HL-60 (cell line): ENCODE measurements around the gene OR4X2.

ENCODE experiments used
- DNase-seq, 2 experiments: peaks; one replicate each; pipeline ENCODE4 v3.0.0-alpha.2; 2010 to 2020; ENCODE audit warnings: low read depth in 1 of 2, low spot score in 1 of 2
- H3K27ac ChIP-seq: fragments of 250-450 bp; sonication (Bioruptor Pico); replicated peaks from 2 replicates; pipeline ENCODE4 v1.5.1; 2020; ENCODE audit warnings: mild to moderate bottlenecking, moderate library complexity
- H3K27me3 ChIP-seq: fragments of 250-450 bp; sonication (Bioruptor Pico); 2 replicates; pipeline ENCODE4 v1.5.1; 2021; ENCODE audit warnings: mild to moderate bottlenecking, moderate library complexity; ENCODE audit not compliant: insufficient read depth, poor library complexity, severe bottlenecking
- H3K4me3 ChIP-seq: replicated peaks from 2 replicates; pipeline ENCODE4 v1.5.1; 2011; ENCODE audit warnings: mild to moderate bottlenecking, control low read depth, low read length; ENCODE audit not compliant: insufficient read depth
- CTCF ChIP-seq: IDR thresholded peaks from one replicate; pipeline ENCODE4 v1.5.1; 2011; ENCODE audit warnings: low read length, control low read depth, inconsistent platforms; ENCODE audit not compliant: insufficient read depth
- GABPA ChIP-seq: IDR thresholded peaks from 2 replicates; pipeline ENCODE4 v1.6.1; 2012; ENCODE audit warnings: low read depth
- POLR2AphosphoS5 ChIP-seq: IDR thresholded peaks from 2 replicates; pipeline ENCODE4 v1.6.1; 2012; ENCODE audit warnings: low read depth
- REST ChIP-seq: IDR thresholded peaks from 2 replicates; pipeline ENCODE4 v1.6.1; 2012; ENCODE audit warnings: low read depth; ENCODE audit not compliant: insufficient replicate concordance
- SPI1 ChIP-seq: IDR thresholded peaks from 2 replicates; pipeline ENCODE4 v1.6.1; 2012; ENCODE audit warnings: low read depth, mild to moderate bottlenecking, borderline replicate concordance
- long read RNA-seq: library from polyadenylated mRNA; unstranded; transcript quantifications from one replicate; pipeline ENCODE4 v2.0.0, GENCODE V29; 2020

OR4X2 gene
- long read RNA-seq, result 0 reads

- Histone ChIP-seq H3K4me3 (no peak within 1 kb of the TSS), H3K27ac (no peak within 1 kb of the TSS), H3K27me3 (no peaks in the 10 kb centered on the region)
- DNase-seq, result no peak
- TF ChIP-seq CTCF, result no peak
- no peak for TF ChIP-seq GABPA
- no peak for TF ChIP-seq REST
- TF ChIP-seq SPI1, result no peak
- no peak for TF ChIP-seq POLR2AphosphoS5
Observed at GRCh38 chr11:48244804-48245203, at the start of gene OR4X2. OR4X2 (plus strand) TSS chr11:48245104; CDS start chr11:48245104, 0 bp downstream.

- TF ChIP-seq REST (no peak), SPI1 (no peak), GABPA (no peak)
- DNase-seq, result no peak
- Histone ChIP-seq H3K27me3 (no peaks in the 10 kb centered on the region), H3K4me3 (no peak overlapping the region), H3K27ac (no peak overlapping the region)
Observed at GRCh38 chr11:48207881-48208280, 37.0 kb upstream of the OR4X2 start.

GRCh38 chr11:48210052-48210451 is 34.9 kb upstream of the OR4X2 start:
- Histone ChIP-seq H3K27me3 (no peaks in the 10 kb centered on the region), H3K4me3 (no peak overlapping the region), H3K27ac (no peak overlapping the region)
- TF ChIP-seq CTCF (no peak), GABPA (no peak), POLR2AphosphoS5 (no peak), REST (no peak), SPI1 (no peak)
- no peak for DNase-seq
